HepG2 (cell line): ENCODE data around the gene ZBTB48. TPM values are rescaled to one million over a fixed set of nuclear protein-coding genes. Genes with fewer than 3 reads are reported as not detected.

ENCODE experiments used
- ARID3A ChIP-seq: IDR thresholded peaks from 2 replicates; pipeline ENCODE4 v1.6.1; 2012; ENCODE audit warnings: low read depth, low read length, improper control_type of control experiment
- CTCF ChIP-seq: sonication (generic); formaldehyde crosslinking; IDR thresholded peaks from 2 replicates; pipeline ENCODE4 v1.5.0; 2020; ENCODE audit warnings: mild to moderate bottlenecking, missing genetic modification reagents, moderate library complexity
- E2F5 ChIP-seq: sonication (generic); formaldehyde crosslinking; conservative IDR thresholded peaks from 2 replicates; pipeline ENCODE4 v1.4.0; 2020; ENCODE audit warnings: missing genetic modification reagents
- HDAC1 ChIP-seq: sonication (generic); formaldehyde crosslinking; IDR thresholded peaks from 2 replicates; pipeline ENCODE4 v1.5.1; 2020; ENCODE audit warnings: mild to moderate bottlenecking, missing genetic modification reagents
- HOXA3 ChIP-seq: sonication (generic); formaldehyde crosslinking; IDR thresholded peaks from 2 replicates; pipeline ENCODE4 v1.5.0; 2020; ENCODE audit warnings: missing genetic modification reagents
- IKZF4 ChIP-seq: sonication (generic); formaldehyde crosslinking; IDR thresholded peaks from 2 replicates; pipeline ENCODE4 v1.5.1; 2020; ENCODE audit warnings: borderline replicate concordance, mild to moderate bottlenecking, low read depth, missing genetic modification reagents; ENCODE audit errors: not compliant biosample characterization
- SUZ12 ChIP-seq: fragments of 150-350 bp; IDR thresholded peaks from 2 replicates; pipeline ENCODE4 v1.6.1; 2014; ENCODE audit warnings: low read depth, low read length
- TARDBP ChIP-seq: sonication (generic); formaldehyde crosslinking; IDR thresholded peaks from 2 replicates; pipeline ENCODE4 v1.8.0; 2022; ENCODE audit warnings: mild to moderate bottlenecking, missing genetic modification reagents
- TFAP4 ChIP-seq: sonication (generic); IDR thresholded peaks from 2 replicates; pipeline ENCODE4 v1.6.1; 2016; ENCODE audit warnings: low read depth, borderline replicate concordance
- ZNF367 ChIP-seq: sonication (generic); formaldehyde crosslinking; IDR thresholded peaks from 2 replicates; pipeline ENCODE4 v1.4.0; 2020; ENCODE audit warnings: missing genetic modification reagents, borderline replicate concordance
- ZNF383 ChIP-seq: sonication (generic); formaldehyde crosslinking; IDR thresholded peaks from 2 replicates; pipeline ENCODE4 v1.4.0; 2020; ENCODE audit warnings: missing genetic modification reagents, mild to moderate bottlenecking, borderline replicate concordance
- ZNF687 ChIP-seq: sonication (generic); formaldehyde crosslinking; IDR thresholded peaks from 2 replicates; pipeline ENCODE4 v1.5.1; 2020; ENCODE audit warnings: mild to moderate bottlenecking, missing genetic modification reagents, moderate library complexity
- ZNF703 ChIP-seq: sonication (generic); formaldehyde crosslinking; IDR thresholded peaks from 2 replicates; pipeline ENCODE4 v1.5.1; 2020; ENCODE audit warnings: missing genetic modification reagents, mild to moderate bottlenecking, moderate library complexity, borderline replicate concordance
- ZNF770 ChIP-seq: sonication (generic); formaldehyde crosslinking; IDR thresholded peaks from 2 replicates; pipeline ENCODE4 v1.5.0; 2020; ENCODE audit warnings: mild to moderate bottlenecking, missing genetic modification reagents
- ZSCAN20 ChIP-seq: sonication (generic); formaldehyde crosslinking; IDR thresholded peaks from 2 replicates; pipeline ENCODE4 v1.4.0; 2020; ENCODE audit warnings: missing genetic modification reagents, mild to moderate bottlenecking, borderline replicate concordance
- polyA plus RNA-seq, 8 experiments: library from polyadenylated mRNA; depleted of rRNA in 3 of 8; stranded (reverse) in 7 of 8; unstranded in 1 of 8; fragments of >200 nt; fragmentation: Illumina TruSeq in 4 of 8; extraction: Trizol in 4 of 8; gene quantifications; 2 replicates each; pipeline versions ENCODE4 v1.2.1 to v1.2.3, GENCODE V29; 2011 to 2016; ENCODE audit warnings: low read depth in 4 of 8, missing spikeins in 1 of 8, mixed read lengths in 1 of 8; ENCODE audit not compliant: insufficient read depth in 1 of 8
- total RNA-seq, 5 experiments: library from RNA; depleted of rRNA; stranded (reverse); fragments of >200 nt; fragmentation: Illumina TruSeq; extraction: Trizol; gene quantifications; 2 replicates each; pipeline ENCODE4 v1.2.3, GENCODE V29; 2016; ENCODE audit warnings: low read depth in 1 of 5

The ZBTB48 gene
- total and polyA plus RNA-seq, 2 of the 13 experiments (the other 11 are each of a cell fraction or from before 2014, with no cell fraction given): 13.0 to 17.1 TPM

- TF ChIP-seq ZNF770 (CRISPR knock-in tag) (peak; percentile 37; the same call in 1 of the 2 replicates), SUZ12 (no peak), E2F5 (CRISPR knock-in tag) (peak; percentile 49; the same call in 1 of the 2 replicates), ZNF383 (CRISPR knock-in tag) (no peak), HOXA3 (CRISPR knock-in tag) (no peak), ZNF687 (CRISPR knock-in tag) (peak; percentile 79), TARDBP (CRISPR knock-in tag) (no peak), CTCF (CRISPR knock-in tag) (peak; percentile 12; the same call in 1 of the 2 replicates), ZSCAN20 (CRISPR knock-in tag) (peak; percentile 41; the same call in 1 of the 2 replicates), TFAP4 (0 out of 2 replicates have a peak, but pooled peaks have one; percentile 15), IKZF4 (CRISPR knock-in tag) (peak; percentile 27), HDAC1 (CRISPR knock-in tag) (peak; percentile 61; the same call in 1 of the 2 replicates), ARID3A (no peak), ZNF367 (CRISPR knock-in tag) (peak; percentile 69; the same call in 1 of the 2 replicates), ZNF703 (CRISPR knock-in tag) (no peak; the same call in 1 of the 2 replicates)
These were observed 22.3 kb downstream of the ZBTB48 start (continued) for GRCh38 chr1:6601923-6602668.
